HFFc6 (cell line): Measurements from ENCODE around the gene CAVIN1. TPM values are rescaled to one million over a fixed set of nuclear protein-coding genes. Genes with fewer than 3 reads are reported as not detected.
A peak's percentile ranks its signal among the peaks of the same experiment; 100 is the strongest.
"Not testable (repeated sequence)": the region's sequence is repeated elsewhere in the genome, so short reads cannot be mapped to it uniquely, and the experiment has no call there.

ENCODE experiments used
- DNase-seq: peaks from one replicate; pipeline ENCODE4 v3.0.0-alpha.2; 2018
- H3K27ac Mint-ChIP-seq: 2 replicates; pipeline ENCODE4 v1.8.0; 2020; ENCODE audit warnings: mild to moderate bottlenecking, mixed read lengths
- H3K27me3 Mint-ChIP-seq: 2 replicates; pipeline ENCODE4 v1.8.0; 2021; ENCODE audit warnings: mild to moderate bottlenecking, moderate library complexity, mixed read lengths; ENCODE audit not compliant: insufficient read depth
- H3K36me3 Mint-ChIP-seq: 2 replicates; pipeline ENCODE4 v1.8.0; 2021; ENCODE audit warnings: low read depth, mixed read lengths
- H3K4me1 Mint-ChIP-seq: 2 replicates; pipeline ENCODE4 v1.8.0; 2020; ENCODE audit warnings: low read depth, mixed read lengths
- H3K4me3 Mint-ChIP-seq: 2 replicates; pipeline ENCODE4 v1.8.0; 2020; ENCODE audit warnings: mild to moderate bottlenecking, moderate library complexity, mixed read lengths
- H3K9me3 Mint-ChIP-seq: 2 replicates; pipeline ENCODE4 v1.8.0; 2020; ENCODE audit warnings: mild to moderate bottlenecking, mixed read lengths
- total RNA-seq, 6 experiments: library from RNA; stranded (reverse); fragmentation: NEBNext Ultra II Directional; extraction: Animal tissue kit (Norgen Biotek cat#: 25700); gene quantifications; 2 replicates in 1 of 6; 3 replicates in 5 of 6; pipeline ENCODE4 v1.2.3, GENCODE V29; 2021
- TF ChIP-seq, protein P1 (sequence below): fragments of 200-600 bp; sonication (generic); IDR thresholded peaks from 2 replicates; pipeline ENCODE4 v1.5.0; 2021; ENCODE audit warnings: antibody characterized with exemption, mild to moderate bottlenecking

CAVIN1 gene
- total RNA-seq, 6 experiments from 2014 or later = 1,059 to 1,221 (median 1,100) TPM

GRCh38 chr17:42459256-42459800 is 36.3 kb upstream of the CAVIN1 start:
- TF ChIP-seq, protein P1, sequence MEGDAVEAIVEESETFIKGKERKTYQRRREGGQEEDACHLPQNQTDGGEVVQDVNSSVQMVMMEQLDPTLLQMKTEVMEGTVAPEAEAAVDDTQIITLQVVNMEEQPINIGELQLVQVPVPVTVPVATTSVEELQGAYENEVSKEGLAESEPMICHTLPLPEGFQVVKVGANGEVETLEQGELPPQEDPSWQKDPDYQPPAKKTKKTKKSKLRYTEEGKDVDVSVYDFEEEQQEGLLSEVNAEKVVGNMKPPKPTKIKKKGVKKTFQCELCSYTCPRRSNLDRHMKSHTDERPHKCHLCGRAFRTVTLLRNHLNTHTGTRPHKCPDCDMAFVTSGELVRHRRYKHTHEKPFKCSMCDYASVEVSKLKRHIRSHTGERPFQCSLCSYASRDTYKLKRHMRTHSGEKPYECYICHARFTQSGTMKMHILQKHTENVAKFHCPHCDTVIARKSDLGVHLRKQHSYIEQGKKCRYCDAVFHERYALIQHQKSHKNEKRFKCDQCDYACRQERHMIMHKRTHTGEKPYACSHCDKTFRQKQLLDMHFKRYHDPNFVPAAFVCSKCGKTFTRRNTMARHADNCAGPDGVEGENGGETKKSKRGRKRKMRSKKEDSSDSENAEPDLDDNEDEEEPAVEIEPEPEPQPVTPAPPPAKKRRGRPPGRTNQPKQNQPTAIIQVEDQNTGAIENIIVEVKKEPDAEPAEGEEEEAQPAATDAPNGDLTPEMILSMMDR = peak; percentile 65
- H3K27me3 Mint-ChIP-seq = no peaks in the 10 kb centered on the region
- DNase-seq = peak; percentile 50
- 0 out of 2 replicates have a peak, but pooled peaks cover 6% of the 10 kb centered on the region for H3K36me3 Mint-ChIP-seq
- no peaks in the 10 kb centered on the region for H3K9me3 Mint-ChIP-seq
- peak overlapping the region; percentile 96 for H3K4me3 Mint-ChIP-seq
- peak overlapping the region; percentile 86 for H3K27ac Mint-ChIP-seq
- H3K4me1 Mint-ChIP-seq = peaks cover 53% of the 10 kb centered on the region

GRCh38 chr17:42458497-42459255 is 35.6 kb upstream of the CAVIN1 start, which contains the start of gene ATP6V0A1:
Gene ATP6V0A1 (plus strand): TSS chr17:42458878. CDS start chr17:42460895, 2,017 bp downstream.
- Mint-ChIP-seq H3K27me3 (no peaks in the 10 kb centered on the region), H3K36me3 (0 out of 2 replicates have a peak, but pooled peaks cover 6% of the 10 kb centered on the region), H3K27ac (peak within 1 kb of the TSS; percentile 86), H3K9me3 (no peaks in the 10 kb centered on the region), H3K4me3 (peak within 1 kb of the TSS; percentile 96), H3K4me1 (peaks cover 50% of the 10 kb centered on the region)
- peak; percentile 66 for DNase-seq
- TF ChIP-seq, protein P1 = no peak

GRCh38 chr17:42457107-42457792 is 34.2 kb upstream of the CAVIN1 start:
- Mint-ChIP-seq H3K9me3 (no peaks in the 10 kb centered on the region), H3K27ac (peak overlapping the region; percentile 68), H3K4me1 (peaks cover 50% of the 10 kb centered on the region), H3K4me3 (peak overlapping the region; percentile 61), H3K27me3 (no peaks in the 10 kb centered on the region; the same call in 1 of the 2 replicates), H3K36me3 (0 out of 2 replicates have a peak, but pooled peaks cover 6% of the 10 kb centered on the region)
- no peak for DNase-seq
- TF ChIP-seq, protein P1 = no peak

DNA sequence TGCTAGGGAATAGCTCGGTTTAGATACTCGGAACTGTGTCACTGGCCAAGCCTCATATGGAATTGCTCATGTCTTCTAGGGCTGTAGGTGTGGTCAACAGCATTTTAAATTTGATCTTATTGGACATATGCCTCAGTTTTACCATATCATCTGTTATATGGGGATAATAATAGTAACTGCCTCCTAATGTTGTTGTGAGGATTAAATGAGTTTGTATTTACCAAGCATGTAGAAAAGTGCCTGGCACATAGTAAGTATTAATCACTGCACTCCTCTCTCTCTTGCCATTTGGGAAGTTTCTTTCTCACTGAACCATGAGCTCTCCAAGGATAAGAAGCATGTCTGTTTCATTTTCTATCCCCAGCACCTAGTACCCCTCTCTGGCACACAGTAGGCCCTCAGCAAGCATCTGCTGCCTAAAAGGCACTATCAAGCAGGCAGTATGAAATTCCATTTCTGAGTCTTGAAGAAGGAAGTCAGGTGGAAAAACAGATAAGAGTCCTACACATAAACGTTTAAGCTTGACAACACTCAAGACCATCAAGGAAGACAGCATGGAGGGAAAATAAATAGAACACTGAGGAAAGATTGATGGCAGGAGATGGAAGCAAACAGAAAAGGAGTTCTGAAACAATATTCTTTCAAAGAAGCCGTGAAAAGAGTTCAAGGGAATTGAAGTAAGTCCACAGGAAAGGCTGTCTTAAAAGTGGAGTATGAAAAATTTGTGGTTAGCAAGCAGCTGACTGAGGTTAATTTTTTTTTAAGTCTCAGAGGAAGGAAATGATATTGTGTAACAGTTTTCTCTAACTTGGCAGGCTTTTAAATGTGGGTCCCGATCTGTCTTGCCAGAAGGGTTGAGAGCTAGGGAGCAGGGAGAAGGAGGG is 33.4 kb upstream of the CAVIN1 start:
- no peaks in the 10 kb centered on the region for H3K9me3 Mint-ChIP-seq
- H3K27me3 Mint-ChIP-seq = no peaks in the 10 kb centered on the region; the same call in 1 of the 2 replicates
- TF ChIP-seq, protein P1 = no peak
- 0 out of 2 replicates have a peak, but pooled peaks cover 6% of the 10 kb centered on the region for H3K36me3 Mint-ChIP-seq
- peak overlapping the region; percentile 42 for H3K27ac Mint-ChIP-seq
- H3K4me3 Mint-ChIP-seq = peak overlapping the region; percentile 35
- H3K4me1 Mint-ChIP-seq = peaks cover 50% of the 10 kb centered on the region
- DNase-seq = peak; percentile 55

DNA sequence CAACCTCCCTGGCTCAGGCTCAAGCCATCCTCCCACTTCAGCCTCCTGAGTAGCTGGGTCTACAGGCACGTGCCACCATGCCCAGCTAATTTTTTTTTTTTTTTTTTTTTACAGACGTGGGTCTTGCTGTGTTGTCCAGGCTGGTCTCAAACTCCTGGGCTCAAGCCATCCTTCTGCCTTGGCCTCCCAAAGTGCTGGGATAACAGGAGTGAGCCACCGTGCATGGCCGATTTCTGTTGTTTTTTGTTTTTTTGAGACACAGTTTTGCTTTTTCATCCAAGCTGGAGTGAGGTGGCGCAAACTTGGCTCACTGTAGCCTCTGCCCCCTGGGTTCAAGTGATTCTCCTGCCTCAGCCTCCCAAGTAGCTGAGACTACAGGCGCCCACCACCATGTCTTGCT is 31.9 kb upstream of the CAVIN1 start:
- H3K4me3 Mint-ChIP-seq, H3K9me3 Mint-ChIP-seq, H3K36me3 Mint-ChIP-seq, DNase-seq, H3K27me3 Mint-ChIP-seq, H3K27ac Mint-ChIP-seq: not testable (repeated sequence)
- H3K4me1 Mint-ChIP-seq = peaks cover 40% of the 10 kb centered on the region
